Peyer's patch (tissue), 4 donors: ENCODE measurements around the gene LDHAL6B. TPM values are rescaled to one million over a fixed set of nuclear protein-coding genes. Genes with fewer than 3 reads are reported as not detected.

Source experiments
- DNase-seq, 3 donors: peaks; one replicate each; pipeline ENCODE4 v3.0.0-alpha.2; 2017 to 2019
- H3K27ac ChIP-seq, 4 donors: fragments of 200-600 bp; sonication (generic); one replicate each; pipeline ENCODE4 v1.5.1; 2016 to 2019
- H3K27me3 ChIP-seq, 2 donors: fragments of 200-600 bp; sonication (generic); one replicate each; pipeline ENCODE4 v1.5.1; 2019
- H3K36me3 ChIP-seq, 3 donors: fragments of 200-600 bp; sonication (generic); one replicate each; pipeline ENCODE4 v1.5.1; 2016 to 2019
- H3K4me1 ChIP-seq, 4 donors: fragments of 200-600 bp; sonication (generic); one replicate each; pipeline ENCODE4 v1.5.1; 2016 to 2019
- H3K4me3 ChIP-seq, 4 donors: fragments of 200-600 bp; sonication (generic); 1 replicate in 3 of 4; 2 replicates in 1 of 4; pipeline ENCODE4 v1.5.1; 2016 to 2019; ENCODE audit warnings: mild to moderate bottlenecking in 1 of 4
- H3K9me3 ChIP-seq, 4 donors: fragments of 200-600 bp; sonication (generic); one replicate each; pipeline ENCODE4 v1.5.1; 2016 to 2019; ENCODE audit warnings: mild to moderate bottlenecking in 1 of 4
- POLR2A ChIP-seq, 2 donors: fragments of 450-650 bp; IDR thresholded peaks; one replicate each; pipeline ENCODE4 v1.5.1; 2017; ENCODE audit warnings: antibody characterized with exemption in 2 of 2, mild to moderate bottlenecking in 2 of 2, moderate library complexity in 2 of 2
- total RNA-seq, 4 donors: library from RNA; depleted of rRNA; stranded (reverse); fragments of >200 nt; gene quantifications; one replicate each; pipeline ENCODE4 v1.1.0, GENCODE V29; 2016
- TF ChIP-seq, protein P1 (sequence below), 6 experiments: fragments of 450-650 bp in 4 of 6; fragments of 200-600 bp in 2 of 6; sonication (generic) in 1 of 6; IDR thresholded peaks; one replicate each; pipeline ENCODE4 v1.5.1; 2017 to 2019; ENCODE audit warnings: antibody characterized with exemption in 6 of 6, mild to moderate bottlenecking in 3 of 6, moderate library complexity in 1 of 6

Gene LDHAL6B
- total RNA-seq, 4 donors from 2014 or later, result not detected

DNA sequence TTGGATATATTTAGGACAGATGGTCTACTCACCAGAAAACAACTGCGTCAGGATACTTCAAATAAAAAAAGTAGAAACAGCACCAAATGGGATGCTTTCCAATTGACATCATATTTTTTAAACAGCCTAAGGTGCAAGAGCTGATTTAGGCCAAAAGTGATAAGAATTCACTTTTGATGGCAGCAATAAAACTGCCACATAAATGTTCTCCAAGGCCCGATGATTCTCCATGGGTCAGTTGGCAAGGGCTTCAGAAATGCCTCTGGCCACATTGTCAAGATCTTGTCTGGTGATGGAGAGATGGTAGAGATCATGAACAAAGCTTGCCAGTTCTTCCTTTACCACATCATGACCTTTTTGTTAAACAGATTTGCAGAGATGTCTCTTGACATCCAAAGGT lies 38.9 kb downstream of the LDHAL6B start:
- Histone ChIP-seq H3K9me3 (no peaks in the 10 kb centered on the region), H3K4me1 (peaks cover 0 to 6% (median 2%) of the 10 kb centered on the region in 4 donors), H3K4me3 (no peak overlapping the region), H3K27me3 (no peaks in the 10 kb centered on the region), H3K36me3 (peaks cover 0 to 14% (median 0%) of the 10 kb centered on the region in 3 donors), H3K27ac (no peak overlapping the region)
- no peak for DNase-seq
- TF ChIP-seq, protein P1, sequence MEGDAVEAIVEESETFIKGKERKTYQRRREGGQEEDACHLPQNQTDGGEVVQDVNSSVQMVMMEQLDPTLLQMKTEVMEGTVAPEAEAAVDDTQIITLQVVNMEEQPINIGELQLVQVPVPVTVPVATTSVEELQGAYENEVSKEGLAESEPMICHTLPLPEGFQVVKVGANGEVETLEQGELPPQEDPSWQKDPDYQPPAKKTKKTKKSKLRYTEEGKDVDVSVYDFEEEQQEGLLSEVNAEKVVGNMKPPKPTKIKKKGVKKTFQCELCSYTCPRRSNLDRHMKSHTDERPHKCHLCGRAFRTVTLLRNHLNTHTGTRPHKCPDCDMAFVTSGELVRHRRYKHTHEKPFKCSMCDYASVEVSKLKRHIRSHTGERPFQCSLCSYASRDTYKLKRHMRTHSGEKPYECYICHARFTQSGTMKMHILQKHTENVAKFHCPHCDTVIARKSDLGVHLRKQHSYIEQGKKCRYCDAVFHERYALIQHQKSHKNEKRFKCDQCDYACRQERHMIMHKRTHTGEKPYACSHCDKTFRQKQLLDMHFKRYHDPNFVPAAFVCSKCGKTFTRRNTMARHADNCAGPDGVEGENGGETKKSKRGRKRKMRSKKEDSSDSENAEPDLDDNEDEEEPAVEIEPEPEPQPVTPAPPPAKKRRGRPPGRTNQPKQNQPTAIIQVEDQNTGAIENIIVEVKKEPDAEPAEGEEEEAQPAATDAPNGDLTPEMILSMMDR (IDR thresholded peaks at IDR 0.05), result no peak
- TF ChIP-seq POLR2A (IDR thresholded peaks at IDR 0.05), result no peak

DNA sequence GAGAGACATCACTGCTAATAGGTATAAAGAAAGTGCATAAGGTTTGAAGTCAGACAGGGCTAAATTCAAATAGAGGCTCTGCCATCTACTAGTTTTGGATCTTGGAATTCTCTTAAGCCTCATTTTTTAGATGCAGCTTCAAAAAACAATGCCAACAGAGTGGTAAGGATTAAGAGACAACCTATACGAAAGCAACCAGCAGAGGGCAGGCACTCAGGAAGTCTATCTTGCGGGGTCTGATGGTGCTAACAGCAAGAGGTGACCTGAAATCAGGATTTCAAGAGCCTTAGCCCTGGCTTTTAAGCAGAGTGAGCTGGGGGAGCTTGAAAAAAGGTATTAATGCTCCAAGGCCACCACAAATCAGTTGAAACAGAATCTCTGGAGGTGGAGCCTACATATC lies 40.7 kb downstream of the LDHAL6B start:
- Histone ChIP-seq H3K27ac (no peak overlapping the region), H3K9me3 (no peaks in the 10 kb centered on the region), H3K27me3 (no peaks in the 10 kb centered on the region), H3K4me3 (no peak overlapping the region), H3K36me3 (peaks cover 0 to 9% (median 0%) of the 10 kb centered on the region in 3 donors), H3K4me1 (peaks cover 0 to 10% (median 4%) of the 10 kb centered on the region in 4 donors)
- peak in 2 of 3 donors; percentile 70 to 87 for DNase-seq
- TF ChIP-seq POLR2A (IDR thresholded peaks at IDR 0.05), result no peak
- TF ChIP-seq, protein P1 (IDR thresholded peaks at IDR 0.05), result peak in 5 of 6 experiments; percentile 18 to 79 (median 74)

DNA sequence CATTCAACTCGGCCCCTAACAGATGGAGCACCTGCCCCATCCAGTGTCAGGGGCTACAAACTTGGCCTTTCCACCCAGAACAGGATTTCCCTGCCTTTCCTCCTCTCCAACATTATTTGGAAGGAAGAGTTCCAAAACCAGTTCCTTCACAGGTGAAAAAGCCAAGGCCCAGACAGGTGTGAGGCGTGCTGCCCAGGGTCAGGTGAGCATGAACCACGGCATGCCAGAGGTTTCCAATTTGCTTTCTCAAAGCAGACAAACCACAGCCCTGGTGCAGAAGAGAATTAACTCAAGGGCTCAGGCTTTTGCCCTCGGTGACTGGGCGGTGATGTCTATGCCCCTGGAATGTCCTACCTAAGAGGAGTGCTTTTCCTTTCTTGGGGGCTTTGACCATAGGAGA lies 43.2 kb downstream of the LDHAL6B start:
- TF ChIP-seq POLR2A (IDR thresholded peaks at IDR 0.05), result no peak
- TF ChIP-seq, protein P1 (IDR thresholded peaks at IDR 0.05), result no peak
- peaks cover 0 to 9% (median 0%) of the 10 kb centered on the region in 3 donors for H3K36me3 ChIP-seq
- no peaks in the 10 kb centered on the region for H3K9me3 ChIP-seq
- H3K4me1 ChIP-seq, result peaks cover 0 to 10% (median 4%) of the 10 kb centered on the region in 4 donors
- no peaks in the 10 kb centered on the region for H3K27me3 ChIP-seq
- H3K4me3 ChIP-seq, result no peak overlapping the region
- no peak for DNase-seq
- H3K27ac ChIP-seq, result peak overlapping the region in 1 of 4 donors; percentile 55

DNA sequence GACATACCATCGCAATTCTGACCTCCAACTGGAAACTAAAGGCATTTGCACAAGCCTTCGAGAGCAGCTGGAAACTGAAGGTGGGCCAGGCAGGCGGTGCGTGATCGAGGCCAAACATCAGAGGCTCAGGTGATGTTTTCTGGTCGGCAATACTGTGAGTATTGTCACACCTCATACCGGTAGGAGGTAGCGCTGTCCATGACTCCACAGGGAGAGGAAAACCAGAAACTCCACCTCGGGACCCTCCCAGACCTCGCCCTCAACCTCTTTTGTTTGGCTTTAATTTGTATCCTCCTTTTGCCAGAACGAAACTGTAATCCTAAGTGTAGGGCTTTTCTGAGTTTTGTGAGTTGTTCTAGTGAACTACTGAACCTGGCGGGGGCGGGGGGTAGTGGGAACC lies 43.6 kb downstream of the LDHAL6B start:
- Histone ChIP-seq H3K9me3 (no peaks in the 10 kb centered on the region), H3K27me3 (no peaks in the 10 kb centered on the region), H3K4me1 (peaks cover under 1 to 10% (median 6%) of the 10 kb centered on the region in 4 donors), H3K4me3 (no peak overlapping the region), H3K36me3 (peaks cover 0 to 9% (median 0%) of the 10 kb centered on the region in 3 donors), H3K27ac (peak overlapping the region in 1 of 4 donors; percentile 55)
- TF ChIP-seq, protein P1 (IDR thresholded peaks at IDR 0.05), result no peak
- no peak for TF ChIP-seq POLR2A (IDR thresholded peaks at IDR 0.05)
- no peak for DNase-seq

DNA sequence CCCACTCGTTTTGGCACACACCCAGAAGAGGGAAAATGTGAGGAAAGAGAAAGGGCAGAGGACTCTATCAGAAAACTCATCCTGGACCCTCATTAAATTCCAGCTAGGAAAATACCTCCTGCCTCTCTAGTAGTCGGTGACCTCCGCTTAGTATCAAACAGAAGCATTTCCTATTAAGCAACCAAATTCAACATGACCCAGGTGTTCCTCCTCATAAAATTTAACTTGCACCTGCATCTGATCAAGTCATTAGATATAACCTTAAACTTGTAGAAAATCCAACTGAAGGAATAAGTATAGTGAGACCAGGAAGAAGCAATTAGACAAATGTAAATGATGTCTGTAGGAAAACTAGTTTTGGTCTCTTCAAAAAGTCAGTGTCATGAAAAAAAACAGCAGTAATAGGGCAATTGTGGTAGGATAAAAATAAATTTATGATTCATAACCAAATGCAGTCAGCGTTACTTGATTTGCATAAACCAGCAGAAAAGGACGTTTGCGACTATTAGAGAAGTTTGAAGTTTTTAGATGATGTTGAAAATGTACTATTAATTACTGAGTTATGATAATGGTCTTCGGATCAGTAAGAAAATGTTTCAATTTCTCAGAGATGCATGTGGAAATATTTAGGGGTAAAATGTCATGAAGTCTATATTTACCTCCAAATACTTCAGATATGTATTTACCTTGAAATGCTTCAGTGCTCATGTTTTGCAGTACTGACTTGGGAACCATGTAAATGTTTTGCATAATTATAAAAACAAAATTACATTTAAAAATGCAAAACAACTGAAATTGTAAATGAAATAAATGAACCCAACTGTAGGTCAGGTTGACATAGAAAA lies 44.6 kb downstream of the LDHAL6B start:
- DNase-seq, result no peak
- TF ChIP-seq, protein P1 (IDR thresholded peaks at IDR 0.05), result no peak
- no peak for TF ChIP-seq POLR2A (IDR thresholded peaks at IDR 0.05)
- Histone ChIP-seq H3K27me3 (no peaks in the 10 kb centered on the region), H3K4me3 (no peak overlapping the region), H3K27ac (peak overlapping the region in 1 of 4 donors; percentile 55), H3K9me3 (no peaks in the 10 kb centered on the region), H3K4me1 (peaks cover 3 to 10% (median 9%) of the 10 kb centered on the region in 4 donors), H3K36me3 (peaks cover 0 to 9% (median 0%) of the 10 kb centered on the region in 3 donors)
